GM12801 (cell line): Measurements from ENCODE around the gene PHYHIPL.

Source experiments
- CTCF ChIP-seq: IDR thresholded peaks from one replicate; pipeline ENCODE4 v1.5.1; 2011; ENCODE audit warnings: control low read depth; ENCODE audit not compliant: insufficient read length; ENCODE audit errors: extremely low read depth

PHYHIPL gene

DNA sequence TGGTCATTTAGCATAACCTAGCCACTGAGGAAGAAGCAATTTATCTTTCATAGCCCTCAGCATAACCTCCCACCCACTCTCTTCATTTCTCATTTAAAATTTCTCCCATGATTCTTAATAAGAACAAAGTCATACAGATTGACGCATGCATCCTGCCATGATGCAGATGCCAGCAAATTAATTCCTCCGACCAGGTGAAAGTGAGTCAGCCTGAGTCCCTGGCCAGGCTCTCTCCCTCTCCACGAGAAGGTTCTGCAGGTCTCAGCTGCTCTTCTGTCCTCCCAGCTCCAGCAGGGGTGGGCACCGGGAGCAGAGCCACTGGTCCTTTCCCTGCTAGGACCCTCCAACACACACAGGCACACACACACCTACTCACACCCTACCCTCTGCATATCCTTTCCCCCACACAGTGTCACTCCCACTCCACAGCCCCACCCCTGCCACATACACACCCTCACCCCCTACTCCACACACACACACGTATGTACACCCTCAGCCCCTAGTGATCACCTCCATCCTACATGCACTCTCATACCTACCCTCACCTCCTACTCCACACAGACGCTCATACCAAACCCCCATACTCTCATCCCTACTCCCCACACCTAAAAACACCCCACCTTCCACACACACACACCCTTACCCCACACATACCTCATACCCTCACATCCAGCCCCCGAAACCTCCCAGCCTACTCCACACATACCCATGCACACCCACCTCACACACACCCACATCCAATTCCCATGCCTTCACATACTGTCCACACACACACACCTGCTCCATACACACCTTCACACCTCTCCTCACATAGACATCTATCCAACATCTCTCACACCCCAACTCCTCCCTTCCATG is 107.9 kb downstream of the PHYHIPL start:
- no peak for TF ChIP-seq CTCF

GRCh38 chr10:59285073-59285472 is 108.6 kb downstream of the PHYHIPL start:
- TF ChIP-seq CTCF = no peak

- no peak for TF ChIP-seq CTCF
These were observed 109.4 kb downstream of the PHYHIPL start for GRCh38 chr10:59285848-59286247.

- no peak for TF ChIP-seq CTCF
These were observed 111.3 kb downstream of the PHYHIPL start for GRCh38 chr10:59287587-59288255.

GRCh38 chr10:59289853-59290252 is 113.4 kb downstream of the PHYHIPL start:
- TF ChIP-seq CTCF = no peak

GRCh38 chr10:59290448-59290847 is 114.0 kb downstream of the PHYHIPL start:
- TF ChIP-seq CTCF = no peak
